NOMO-1 treated with dmso at 0.1 percent for 144 hours (cell line): ENCODE measurements around the gene JAK1.
"Not testable (repeated sequence)": the region's sequence is repeated elsewhere in the genome, so short reads cannot be mapped to it uniquely, and the experiment has no call there.

Experiments used
- DNase-seq: peaks from one replicate; lab custom pipeline; 2025; ENCODE audit not compliant: unreplicated experiment; lab: John Stamatoyannopoulos, UW

JAK1 gene

DNA sequence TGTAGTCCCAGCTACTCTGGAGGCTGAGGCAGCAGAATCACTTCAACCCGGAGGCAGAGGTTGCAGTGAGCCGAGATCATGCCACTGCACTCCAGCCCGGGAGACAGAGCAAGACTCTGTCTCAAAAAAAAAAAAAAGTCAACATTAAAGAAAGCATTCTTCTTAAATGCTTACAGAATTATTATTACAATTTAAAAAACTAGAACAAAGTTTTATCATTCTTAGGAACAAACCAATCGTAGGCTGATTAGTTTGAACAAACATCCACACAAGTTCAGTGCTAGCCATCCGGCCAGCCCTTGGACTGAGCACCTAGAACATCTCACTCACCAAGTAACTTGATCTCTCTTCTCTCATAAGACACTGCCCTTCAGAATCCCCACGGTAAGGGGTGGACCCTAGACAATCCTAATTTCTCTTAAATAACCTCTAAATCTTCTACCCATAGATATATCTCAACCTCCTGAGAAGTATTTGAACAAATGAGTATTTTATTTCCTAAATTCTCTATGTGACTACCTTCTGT is 16.0 kb downstream of the JAK1 start:
- no peak for DNase-seq

GRCh38 chr1:64948905-64949833 is 17.2 kb downstream of the JAK1 start:
- DNase-seq, result no peak

DNA sequence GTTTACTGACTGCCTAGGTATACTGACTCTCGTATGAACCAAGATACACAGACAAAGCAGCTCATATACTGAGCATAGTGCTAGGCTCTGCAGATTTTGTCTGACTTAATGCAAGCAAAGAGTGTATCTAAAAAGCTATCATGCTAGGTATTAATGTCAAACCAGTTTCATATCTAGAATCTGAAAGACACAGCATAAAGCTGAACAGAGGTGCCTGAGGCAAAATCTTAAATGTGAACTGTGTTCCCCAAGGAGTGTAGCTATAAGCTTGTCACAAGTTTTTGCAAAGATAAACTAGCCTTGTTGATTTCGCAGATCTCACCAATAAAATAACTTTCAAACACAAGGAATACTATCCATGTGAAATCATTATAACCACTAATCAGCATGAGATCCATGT is 18.1 kb downstream of the JAK1 start:
- DNase-seq, result no peak

- no peak for DNase-seq
Measured at GRCh38 chr1:64946916-64947315, 19.4 kb downstream of the JAK1 start.

GRCh38 chr1:64944913-64945312 is 21.4 kb downstream of the JAK1 start:
- DNase-seq, result no peak

DNA sequence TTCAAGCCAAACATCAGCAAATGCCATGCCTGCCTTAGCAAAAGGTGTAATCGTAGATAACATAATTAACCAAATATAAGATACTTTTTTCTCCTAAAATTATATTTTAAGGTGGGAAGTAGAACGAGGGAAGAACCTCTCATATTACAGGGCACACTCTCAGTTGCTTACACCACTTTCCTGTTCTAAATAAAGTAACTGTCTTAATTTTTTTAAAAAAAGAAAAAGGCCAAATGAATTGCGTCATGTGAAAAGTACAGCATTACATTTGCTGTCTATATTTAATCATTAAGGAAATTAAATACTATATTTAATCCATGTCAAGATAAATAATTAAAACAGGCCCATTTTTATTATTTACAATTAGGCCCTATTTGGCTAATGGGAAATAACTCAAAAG is 23.7 kb downstream of the JAK1 start:
- DNase-seq, result no peak

DNA sequence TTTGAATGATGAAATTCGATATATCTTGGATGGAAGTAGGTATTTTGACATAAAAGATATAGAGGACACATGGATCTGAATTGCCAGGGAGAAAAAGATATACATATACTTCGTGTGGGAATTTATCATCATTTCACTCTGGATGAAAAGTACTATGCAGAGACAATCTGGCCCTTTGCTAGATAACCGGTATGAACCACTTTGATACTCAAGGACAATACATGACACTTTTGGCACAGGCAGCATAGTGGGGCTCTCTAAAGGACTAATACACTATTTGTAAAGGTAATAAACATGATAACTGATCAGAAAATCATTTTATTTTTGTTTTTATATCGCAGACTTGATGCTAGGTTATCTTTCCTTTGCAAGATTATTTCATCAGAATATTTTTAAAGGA is 24.2 kb downstream of the JAK1 start:
- no peak for DNase-seq

- no peak for DNase-seq
Measured at GRCh38 chr1:64941461-64942117, 24.8 kb downstream of the JAK1 start.

DNA sequence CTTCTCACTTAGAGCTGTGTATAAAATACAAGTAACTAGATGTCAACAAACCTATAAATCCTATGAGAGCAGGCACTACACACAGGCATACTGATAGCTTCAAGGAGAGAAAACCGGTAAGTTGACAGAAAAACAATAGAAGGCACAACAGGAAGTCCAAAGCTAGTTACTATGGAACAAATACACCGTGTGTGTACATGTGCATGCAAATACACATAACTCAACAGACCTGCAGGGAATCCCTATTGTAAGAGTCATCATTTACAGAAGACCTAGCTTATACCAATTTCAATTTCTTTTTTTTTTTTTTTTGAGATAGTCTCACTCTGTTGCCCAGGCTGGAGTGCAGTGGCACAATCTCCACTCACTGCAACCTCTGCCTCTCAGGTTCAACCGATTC is 26.3 kb downstream of the JAK1 start:
- no peak for DNase-seq

DNA sequence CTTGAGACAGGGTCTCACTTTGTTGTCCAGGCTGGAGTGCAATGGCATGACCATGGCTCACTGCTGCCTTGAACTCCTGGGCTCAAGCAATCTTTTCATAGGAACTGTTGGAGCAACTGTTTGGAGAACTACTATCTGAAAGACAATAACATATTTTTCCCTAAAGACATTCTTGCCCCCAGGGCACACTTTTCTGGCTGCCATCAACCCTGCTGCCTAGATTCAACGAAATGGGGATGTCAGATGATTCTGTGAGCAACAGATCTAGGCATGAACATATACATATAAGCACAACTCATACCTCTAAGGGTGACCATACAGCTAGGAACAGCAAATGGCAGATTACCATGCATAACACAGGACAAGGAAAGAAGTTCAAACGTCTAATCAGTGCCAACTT is 27.4 kb downstream of the JAK1 start:
- DNase-seq, result no peak

- no peak for DNase-seq
Measured at GRCh38 chr1:64936956-64937355, 29.4 kb downstream of the JAK1 start.

GRCh38 chr1:64935551-64936155 is 30.7 kb downstream of the JAK1 start:
- DNase-seq, result no peak

DNA sequence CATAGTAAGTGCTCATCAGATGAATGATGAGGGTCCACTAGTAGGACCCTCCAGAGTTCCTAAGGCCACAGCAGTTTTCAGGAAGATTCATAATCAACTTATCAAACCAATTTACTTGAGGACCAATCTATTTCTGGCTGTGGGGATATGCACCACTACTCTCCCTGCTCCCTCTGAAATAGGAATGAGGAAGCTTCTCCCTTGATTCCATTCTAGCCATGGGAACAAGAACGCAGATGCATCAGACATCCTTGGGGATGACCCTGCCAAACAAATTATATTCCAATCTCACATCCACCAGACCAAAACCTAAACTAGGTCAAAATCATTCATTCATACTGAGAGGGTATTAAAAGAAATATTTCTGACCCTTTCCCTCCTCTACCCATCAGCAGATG is 31.5 kb downstream of the JAK1 start:
- DNase-seq, result no peak

- DNase-seq, result no peak
Measured at GRCh38 chr1:64934115-64934877, 32.1 kb downstream of the JAK1 start.

GRCh38 chr1:64933296-64934070 is 32.9 kb downstream of the JAK1 start:
- peak; percentile 48 for DNase-seq

DNA sequence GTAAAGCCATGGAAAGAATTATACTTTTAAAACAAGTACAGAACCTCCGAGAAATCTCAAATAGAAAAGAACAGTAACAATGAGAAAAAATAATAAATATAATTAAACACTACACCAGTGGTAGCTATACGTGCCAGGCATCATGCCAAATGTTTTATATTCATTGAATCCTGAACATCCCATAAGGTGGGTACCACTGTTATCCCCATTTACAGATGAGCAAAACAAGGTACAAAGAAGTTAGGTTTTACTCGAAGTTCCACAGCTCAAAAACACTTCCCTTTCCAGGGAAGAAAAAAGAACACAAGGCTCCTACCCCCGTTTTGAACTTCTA is 33.4 kb downstream of the JAK1 start:
- no peak for DNase-seq

DNA sequence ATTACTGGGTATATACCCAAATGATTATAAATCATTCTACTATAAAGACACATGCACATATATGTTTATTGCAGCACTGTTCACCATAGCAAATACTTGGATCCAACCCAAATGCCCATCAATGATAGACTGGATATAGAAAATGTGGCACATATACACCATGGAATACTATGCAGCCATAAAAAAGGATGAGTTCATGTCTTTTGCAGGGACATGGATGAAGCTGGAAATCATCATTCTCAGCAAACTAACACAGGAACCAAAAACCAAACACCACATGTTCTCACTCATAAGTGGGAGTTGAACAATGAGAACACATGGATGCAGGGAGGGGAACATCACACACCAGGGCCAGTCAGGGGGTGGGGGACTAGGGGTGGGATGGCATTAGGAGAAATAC is 35.7 kb downstream of the JAK1 start:
- not testable (repeated sequence) for DNase-seq

GRCh38 chr1:64929221-64929620 is 37.1 kb downstream of the JAK1 start:
- DNase-seq, result no peak

DNA sequence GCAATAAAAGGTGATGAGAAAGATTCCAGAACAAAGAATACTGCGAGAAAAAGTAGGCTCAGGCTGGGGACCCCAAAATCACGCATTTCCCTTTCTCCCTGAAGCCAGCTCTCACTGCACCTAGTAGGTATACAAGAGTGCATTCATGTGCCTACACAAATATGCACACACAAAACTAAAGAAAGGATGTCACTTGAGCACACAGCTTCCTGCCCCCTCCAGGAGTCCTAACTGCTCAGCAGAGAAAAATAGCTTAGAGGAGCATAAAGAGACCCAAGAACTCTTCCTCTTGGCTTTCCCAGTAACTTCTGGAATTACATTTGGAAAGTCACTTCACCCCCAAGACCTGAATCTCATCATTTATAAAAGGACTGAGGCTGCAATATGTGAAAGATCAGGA is 38.0 kb downstream of the JAK1 start:
- DNase-seq, result no peak

- DNase-seq, result no peak
Measured at GRCh38 chr1:64925594-64925993, 40.8 kb downstream of the JAK1 start.
